ENCODE data around the gene OR10A2.
"Not testable (repeated sequence)": the region's sequence is repeated elsewhere in the genome, so short reads cannot be mapped to it uniquely, and the experiment has no call there.

Gene OR10A2

DNA sequence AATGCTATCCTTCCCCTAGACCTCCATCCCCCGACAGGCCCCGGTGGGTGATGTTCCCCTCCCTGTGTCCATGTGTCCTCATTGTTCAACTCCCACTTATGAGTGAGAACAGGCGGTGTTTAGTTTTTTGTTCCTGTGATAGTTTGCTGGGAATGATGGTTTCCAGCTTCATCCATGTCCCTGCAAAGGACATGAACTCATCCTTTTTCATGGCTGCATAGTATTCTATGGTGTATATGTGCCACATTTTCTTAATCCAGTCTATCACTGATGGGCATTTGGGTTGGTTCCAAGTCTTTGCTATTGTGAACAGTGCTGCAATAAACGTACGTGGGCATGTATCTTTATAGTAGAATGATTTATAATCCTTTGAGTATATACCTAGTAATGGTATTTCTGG lies 24.9 kb downstream of the OR10A2 start:
- DNase-seq (ENCODE audit: low read depth) = not testable (repeated sequence)

DNA sequence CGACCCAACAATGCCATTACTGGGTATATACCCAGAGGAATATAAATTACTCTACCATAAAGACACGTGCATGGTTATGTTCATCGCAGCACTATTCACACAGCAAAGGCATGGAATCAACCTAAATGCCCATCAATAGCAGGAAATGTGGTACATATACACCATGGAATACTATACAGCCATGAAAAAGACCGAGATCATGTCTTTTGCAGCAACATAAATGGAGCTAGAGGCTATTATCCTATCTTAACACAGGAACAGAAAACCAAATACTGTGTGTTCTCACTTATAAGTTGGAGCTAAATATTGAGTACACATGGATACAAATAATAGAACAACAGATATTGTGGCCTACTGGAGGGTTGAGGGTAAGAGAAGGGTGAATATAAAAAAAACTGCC lies 26.0 kb downstream of the OR10A2 start:
- DNase-seq (ENCODE audit: low read depth) = no peak

DNA sequence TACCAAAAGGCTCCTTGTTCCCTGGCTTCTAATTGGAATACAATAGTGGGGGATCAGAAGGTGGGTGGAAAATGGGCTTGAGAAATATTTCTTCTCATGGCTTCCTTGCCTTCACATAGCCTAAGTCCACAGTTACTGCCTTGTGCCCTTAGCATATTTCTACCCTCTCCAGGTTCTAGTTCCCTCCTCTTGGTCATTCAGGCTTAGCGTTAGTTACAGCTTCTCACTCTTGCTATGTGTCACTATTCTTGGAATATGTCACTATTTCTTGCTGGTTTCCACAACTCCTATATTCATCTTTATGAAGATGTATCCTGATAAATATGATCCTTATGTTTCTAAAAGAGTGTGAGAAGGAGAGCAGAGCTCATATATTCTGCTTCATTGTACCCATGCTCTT lies 27.0 kb downstream of the OR10A2 start:
- DNase-seq (ENCODE audit: low read depth) = no peak

DNA sequence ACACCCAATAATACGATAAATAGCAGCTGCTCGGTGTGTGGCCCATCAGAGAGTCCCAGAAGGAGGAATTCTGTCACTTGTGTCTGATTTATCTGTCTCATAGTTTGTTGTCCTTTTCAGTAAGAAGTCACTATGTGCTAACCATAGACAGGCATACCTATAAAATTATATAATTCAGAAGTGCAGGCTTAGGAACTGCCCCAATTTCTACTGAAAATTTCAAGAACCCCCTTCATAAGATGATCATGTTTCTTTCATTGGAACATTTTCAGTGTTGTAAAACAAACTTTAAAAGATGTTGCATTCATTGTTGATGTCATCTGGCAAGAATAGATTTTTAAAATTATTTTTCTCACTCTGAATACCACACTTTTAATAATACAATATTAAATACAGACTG lies 29.5 kb downstream of the OR10A2 start, which contains the start of gene OR2D2:
Gene OR2D2, minus strand, starts transcription at position 101 of the 400 bp plus-strand sequence. Its CDS starts 0 bp downstream, at position 101.
- no peak for DNase-seq (ENCODE audit: low read depth)

DNA sequence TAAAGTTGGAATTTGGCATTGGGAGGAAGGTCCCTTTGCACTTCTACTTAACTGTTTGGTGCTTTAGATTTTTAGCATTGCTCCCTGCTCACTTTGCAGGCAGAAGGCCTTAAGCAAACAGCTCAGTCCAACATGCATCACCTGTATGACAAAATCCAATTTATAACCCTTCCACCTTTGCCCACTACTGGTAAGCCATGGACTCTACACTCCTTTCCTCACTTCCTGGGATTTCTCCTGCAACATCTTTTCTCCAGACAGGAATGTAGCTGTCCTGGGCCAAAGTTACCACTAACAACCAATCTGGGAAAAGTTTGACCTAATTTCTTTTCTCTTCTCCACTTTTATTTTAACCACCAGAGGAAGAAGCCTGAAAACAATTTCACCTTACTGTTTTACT lies 31.2 kb downstream of the OR10A2 start:
- no peak for DNase-seq (ENCODE audit: low read depth)

DNA sequence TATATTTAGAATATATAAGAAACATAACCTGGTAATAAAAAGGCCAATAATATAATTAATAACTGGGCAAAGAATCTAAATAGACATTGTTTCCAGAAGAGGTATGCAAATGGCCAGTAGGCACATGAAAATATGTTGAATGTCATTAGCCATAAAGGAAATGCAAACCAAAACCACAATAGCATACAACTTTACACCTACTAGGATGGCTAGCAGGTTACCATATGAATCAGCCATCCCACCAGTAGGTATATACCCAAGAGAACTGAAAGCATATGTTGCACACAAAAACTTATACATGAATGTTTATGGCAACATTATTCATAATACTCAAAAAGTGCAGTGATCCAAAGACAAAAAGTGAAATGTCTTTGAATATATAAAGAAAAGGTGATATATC lies 32.2 kb downstream of the OR10A2 start:
- DNase-seq (ENCODE audit: low read depth) = no peak

DNA sequence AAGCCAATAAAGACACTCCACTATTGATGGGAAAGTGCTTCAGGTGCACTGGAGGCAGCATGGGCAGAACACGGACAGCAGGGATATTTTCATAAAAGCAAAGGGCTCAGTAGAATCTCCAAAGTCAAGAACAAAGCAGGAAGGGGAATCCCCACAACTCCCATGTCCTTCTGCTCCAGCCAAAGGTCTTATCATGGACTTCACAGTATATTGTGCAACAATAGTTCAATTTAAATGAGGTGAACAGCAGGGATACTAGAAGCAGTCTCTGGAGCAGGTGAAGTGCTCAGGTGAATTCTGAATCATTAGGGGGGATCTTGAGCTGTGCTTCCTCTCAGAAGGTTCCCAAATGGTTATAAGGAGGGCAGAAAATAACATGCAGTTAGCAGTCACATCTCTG lies 36.1 kb downstream of the OR10A2 start:
- DNase-seq (ENCODE audit: low read depth) = no peak

DNA sequence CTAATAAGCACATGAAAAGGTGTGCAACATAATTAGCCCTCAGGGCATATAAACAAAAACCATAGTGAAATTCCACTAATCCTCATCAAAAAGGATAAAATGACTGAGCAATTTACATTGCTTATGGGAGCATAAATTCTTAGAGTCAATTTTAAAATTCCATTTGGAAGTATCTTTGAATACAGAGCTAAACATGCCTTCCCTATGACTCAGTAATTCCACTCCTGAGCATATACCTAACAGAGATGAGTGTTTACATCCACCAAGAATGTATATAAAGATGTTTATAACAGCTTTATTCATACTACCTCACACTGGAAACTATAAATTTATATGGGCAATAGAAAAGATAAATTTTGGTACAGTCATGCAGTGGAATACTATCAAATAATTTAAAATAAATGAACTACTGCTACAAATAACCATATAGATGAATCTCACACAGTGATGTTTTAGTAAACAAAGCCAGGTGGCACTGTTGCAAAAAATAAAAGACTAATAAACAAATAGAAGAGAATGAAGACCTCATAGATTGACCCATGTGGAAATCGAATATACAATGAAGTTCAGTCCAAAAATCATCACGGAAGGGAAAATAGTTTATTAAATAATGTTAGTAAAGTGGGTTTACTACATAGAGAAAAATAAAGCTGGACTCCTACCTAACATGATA lies 37.6 kb downstream of the OR10A2 start:
- DNase-seq (ENCODE audit: low read depth) = peak; percentile 26

DNA sequence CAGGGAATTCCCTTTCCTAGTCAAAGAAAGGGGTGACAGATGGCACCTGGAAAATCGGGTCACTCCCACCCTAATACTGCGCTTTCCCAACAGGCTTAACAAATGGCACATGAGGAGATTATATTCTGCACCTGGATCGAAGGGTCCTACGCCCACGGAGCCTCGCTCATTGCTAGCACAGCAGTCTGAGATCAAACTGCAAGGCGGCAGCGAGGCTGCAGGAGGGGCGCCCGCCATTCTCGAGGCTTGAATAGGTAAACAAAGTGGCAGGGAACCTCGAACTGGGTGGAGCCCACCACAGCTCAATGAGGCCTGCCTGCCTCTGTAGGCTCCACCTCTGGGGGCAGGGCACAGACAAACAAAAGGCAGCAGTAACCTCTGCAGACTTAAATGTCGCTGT lies 41.9 kb downstream of the OR10A2 start:
- not testable (repeated sequence) for DNase-seq (ENCODE audit: low read depth)

DNA sequence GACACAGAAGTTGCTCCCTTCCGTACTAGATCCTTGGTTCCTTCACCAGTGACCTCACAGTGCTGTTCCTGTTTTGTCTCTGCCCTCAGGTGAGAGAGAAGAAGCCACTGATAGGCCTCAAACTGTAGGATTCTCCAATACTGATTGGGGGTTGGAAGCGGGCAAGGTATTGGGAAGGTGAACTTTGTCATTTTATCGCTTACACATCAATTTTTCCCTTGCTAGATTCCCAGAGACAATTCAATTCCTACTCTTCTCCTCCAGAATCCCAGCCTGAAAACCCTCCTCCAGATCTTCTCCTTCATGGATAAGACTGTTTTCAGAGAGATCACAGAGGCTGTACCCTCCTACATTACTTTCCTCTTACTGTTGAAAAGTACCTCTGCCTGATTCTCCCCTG lies 48.5 kb downstream of the OR10A2 start:
- no peak for DNase-seq (ENCODE audit: low read depth)

DNA sequence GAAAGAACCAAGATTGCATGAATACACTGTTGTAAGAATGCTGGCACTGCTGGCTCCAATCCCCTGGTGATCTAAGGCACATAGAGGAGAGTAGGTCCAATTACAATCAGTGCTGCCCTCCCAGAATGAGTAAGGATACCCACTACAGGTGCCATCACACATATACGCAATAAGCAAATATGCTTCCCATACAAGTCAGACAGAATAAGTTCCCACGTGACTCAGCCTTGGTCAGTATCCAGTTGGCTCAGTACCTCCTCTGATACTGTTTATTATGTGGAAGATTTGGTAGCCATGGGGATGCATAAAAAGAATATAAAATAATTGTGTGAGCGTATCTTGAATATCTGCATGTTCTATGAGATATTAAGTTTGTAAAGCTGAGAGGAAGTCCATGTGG lies 49.1 kb downstream of the OR10A2 start:
- peak; percentile 20 for DNase-seq (ENCODE audit: low read depth)

DNA sequence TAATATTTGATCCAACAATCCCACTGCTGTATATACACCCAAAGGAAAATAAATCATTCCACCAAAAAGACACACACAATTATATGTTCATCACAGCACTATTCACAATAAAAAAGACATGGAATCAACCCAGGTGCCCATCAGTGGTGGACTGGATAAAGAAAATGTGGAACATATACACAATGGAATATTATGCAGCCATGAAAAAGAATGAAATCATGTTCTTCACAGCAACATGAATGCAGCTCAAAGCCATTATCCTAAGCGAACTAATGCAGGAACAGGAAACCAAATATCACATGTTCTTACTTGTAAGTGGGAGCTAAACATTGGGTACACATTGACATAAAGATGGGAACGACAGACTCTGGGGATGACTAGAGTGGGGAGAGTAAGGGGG lies 56.8 kb downstream of the OR10A2 start:
- no peak for DNase-seq (ENCODE audit: low read depth)

DNA sequence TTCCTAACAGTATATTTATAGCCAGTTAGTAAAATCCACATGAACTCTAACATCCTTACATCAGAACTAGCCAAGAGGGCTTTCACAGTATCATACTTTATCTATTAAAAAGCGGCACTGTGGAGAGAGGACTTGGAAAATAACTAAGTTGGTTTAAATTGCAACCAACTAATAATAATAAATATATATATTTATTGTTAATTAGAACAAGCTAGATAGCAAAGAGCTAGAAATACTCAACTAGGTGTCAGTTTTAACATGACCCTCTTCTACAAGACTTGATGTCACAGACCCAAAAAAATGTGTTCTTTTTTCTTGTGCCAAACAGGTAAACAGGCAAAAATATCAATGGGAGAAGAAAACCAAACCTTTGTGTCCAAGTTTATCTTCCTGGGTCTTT lies 57.8 kb downstream of the OR10A2 start, which contains the start of gene OR2D3:
Gene OR2D3, plus strand, starts transcription at position 301 of the 400 bp plus-strand sequence. Its CDS starts 0 bp downstream, at position 301.
- no peak for DNase-seq (ENCODE audit: low read depth)
